Measurements from ENCODE around the gene SLCO2A1.

The SLCO2A1 gene

DNA sequence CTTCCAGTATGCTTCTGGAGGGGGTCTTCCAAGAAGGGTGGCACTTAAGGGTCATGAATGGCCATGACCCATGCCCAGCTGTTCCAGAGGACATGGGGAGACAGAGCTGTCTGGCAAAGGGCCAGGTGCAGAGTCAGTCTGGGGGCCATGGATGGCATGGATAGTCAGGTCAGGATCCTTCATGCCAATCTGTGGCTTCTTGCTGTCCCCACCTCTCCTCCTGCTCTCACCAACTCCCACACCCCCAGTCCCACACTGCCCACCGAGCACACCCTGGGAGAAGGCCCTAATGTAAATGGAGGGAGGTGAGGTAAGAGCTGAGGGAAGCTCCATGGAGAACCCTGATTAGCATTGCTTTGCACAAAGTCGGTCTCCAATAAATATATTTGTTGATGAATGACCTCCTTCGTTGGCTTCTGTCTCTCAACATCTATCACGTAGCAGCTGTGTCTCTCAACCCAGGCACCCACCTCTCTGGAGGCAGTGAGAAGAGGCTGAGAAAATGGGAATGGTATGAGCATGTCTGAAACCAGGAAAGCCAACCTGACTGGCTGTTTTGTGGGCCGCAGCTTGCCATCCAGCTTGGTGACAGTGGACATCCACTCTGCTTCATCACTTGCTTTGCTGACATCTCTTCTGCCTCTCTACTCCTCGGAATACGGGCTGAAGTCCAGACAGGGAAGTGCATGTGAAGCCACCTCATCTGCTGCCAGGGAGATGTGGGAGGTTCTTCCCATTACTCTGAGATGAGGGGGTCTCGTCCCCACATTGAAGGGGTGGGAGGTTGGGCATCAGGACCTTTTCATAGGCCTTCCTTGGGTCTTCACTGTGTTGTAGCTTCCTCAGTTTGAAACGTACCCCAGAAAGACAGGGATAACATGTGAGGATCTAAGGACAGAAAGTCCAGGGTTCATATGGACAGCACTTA lies 96.4 kb downstream of the SLCO2A1 start:
- DNase-seq (ENCODE audit: low read depth): no peak

DNA sequence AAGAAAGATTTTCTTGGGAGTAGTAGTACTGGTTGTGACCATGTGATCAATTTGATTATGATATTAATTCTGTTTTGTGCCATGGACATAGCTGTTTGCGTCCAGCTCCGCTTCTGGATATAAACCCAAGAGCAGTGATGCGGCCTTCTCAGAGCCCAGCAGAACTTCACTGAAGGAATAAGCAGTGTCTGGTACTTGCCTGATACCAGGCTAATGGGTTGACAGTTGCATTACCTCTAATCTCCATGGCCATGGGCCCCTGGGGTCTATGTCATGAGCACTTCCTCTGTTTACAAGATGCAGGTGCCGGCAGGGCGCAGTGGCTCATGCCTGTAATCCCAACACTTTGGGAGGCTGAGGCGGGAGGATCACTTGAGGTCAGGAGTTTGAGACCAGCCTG lies 97.7 kb downstream of the SLCO2A1 start:
- no peak for DNase-seq (ENCODE audit: low read depth)

DNA sequence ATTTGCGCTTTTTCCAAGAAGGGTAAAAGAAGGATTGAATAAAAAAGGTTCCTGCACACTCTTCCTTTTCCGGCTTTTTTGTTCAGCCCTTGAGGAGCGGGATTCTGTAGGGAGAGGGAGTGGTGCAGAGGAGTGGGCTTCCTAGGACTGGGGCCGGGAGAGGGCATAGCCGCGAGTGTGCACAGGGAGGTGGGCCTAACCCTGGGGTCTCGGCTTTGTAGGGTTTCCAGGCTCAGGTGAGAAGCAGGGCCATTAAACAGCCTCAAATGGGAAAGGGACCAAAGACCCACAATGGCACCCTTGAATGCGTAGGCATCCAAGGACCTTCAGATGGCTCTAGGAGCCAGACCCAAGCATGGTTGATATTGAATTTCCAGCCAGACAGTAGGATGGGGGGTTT lies 98.6 kb downstream of the SLCO2A1 start:
- no peak for DNase-seq (ENCODE audit: low read depth)

DNA sequence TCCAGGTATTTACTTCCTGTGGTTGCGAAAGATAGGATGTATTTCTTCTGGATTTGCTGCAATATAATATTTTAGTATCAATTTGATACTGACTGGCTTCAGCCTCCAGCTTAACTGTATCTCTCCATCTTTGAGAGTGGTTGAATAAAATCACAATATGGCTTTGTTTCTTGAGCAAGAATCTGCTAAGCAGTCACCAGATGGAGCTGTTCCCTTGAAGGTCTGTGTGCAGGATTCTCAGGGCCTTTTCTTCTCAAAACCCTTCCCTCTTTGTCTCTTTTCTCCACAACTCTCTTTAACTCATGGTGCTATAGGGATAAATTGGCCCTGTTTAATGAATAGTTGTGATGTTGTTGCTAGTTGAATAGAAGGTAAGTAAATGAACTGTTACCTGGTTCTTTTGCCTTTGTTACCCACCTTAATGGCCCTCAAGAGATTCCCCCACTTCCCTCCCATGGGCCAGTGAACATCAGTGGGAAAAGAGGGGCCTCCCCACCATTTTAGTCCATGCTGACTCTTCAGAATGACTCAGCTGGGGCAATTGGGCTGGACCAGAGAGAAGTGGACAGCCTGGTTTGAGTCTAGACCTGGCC lies 99.3 kb downstream of the SLCO2A1 start:
- DNase-seq (ENCODE audit: low read depth): peak; percentile 76

DNA sequence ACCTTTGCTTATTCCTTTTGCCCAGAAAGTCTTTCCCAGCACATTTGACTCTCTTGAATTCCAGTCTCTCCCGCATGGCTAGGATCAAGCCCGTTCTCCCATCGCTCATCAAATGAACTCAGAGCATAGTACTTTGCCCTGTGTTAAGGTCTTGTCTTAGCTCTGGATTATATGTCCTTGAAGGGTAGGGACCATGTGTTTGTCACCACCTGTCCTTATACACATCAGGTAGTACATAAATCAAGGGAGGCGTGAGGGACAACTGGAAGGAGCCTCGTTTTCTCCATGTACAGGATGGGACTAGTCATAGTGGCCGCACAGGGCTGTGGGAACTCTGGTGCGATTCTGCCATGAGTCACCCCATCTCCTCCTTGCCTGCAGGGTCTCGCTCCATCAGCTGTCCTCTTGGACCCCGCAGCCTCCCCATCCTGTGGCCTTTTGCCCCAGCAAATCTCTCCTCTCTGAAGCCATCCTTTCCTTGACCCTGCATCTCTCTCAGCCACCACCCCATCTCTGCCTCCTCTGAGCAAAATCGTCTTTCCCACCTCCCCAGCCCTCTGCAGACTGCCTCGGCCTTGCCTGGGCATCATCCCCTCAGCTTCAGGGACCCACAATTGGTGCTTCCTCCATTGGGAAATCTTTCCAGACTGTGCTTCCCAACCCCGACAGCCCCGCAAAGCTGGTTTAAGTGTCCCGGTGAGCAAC lies 100.7 kb downstream of the SLCO2A1 start:
- no peak for DNase-seq (ENCODE audit: low read depth)

DNA sequence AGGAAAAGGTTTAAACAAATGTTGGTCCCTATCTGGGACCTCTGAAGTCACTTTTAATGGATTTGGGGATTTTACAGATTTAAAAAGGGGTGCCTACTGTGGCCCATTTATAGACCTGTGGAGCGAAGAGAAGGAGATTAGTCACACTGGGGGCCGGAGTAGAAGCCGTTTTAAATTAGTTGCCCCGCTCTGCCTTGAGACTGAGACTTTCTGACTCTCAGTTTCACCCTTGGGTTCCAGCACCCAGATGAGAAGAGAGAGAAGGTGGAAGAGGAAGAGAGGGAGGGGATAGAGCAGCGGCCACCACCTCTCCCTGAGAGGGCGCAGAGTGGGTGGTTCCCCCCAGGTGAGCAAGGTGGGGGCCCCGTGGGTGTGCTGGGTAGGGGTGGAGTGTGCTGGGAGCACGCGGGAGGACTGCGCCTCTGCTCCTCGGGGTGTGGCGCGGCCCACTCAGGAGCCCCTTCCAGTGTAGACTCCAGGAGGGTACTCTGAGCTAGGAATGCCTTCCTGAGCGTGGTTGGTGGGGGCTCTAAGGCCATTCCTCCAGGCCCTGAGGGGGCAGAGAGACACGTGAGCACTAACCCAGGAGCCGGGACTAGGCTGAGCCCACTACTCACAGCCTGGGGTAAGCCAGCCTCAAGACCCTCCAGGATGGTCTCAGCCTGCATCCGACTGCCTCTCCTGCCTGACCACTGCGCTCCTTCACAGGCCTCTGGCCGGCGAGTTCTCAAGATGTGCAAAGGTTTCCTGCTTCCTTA lies 101.4 kb downstream of the SLCO2A1 start:
- DNase-seq (ENCODE audit: low read depth): no peak

DNA sequence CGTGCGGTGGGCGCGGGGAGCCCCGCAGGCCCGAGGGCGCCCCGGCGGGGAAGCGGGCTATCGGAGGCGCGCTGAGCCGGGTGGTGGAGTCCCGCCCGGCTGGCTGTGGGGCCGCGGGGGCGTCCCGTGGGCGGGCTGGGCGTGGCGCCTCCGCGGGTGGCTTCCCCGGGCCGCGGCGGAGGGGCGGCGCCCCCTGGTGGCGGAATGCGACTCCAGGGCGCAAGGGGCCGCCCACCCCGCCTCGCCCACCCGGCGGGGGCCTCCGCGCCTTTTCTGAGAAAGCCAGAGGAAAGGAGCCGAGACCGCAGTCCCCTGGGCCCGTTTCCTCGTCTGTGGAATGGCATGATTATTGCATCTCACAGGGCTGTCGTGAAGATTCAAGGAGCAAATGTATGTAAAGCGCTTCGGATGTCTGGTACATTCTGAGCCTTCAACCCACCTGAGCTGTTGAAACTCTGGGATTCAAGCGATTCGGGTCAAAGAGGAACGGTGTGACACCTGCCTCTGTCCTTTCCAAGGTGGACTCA lies 102.1 kb downstream of the SLCO2A1 start:
- DNase-seq (ENCODE audit: low read depth): no peak

DNA sequence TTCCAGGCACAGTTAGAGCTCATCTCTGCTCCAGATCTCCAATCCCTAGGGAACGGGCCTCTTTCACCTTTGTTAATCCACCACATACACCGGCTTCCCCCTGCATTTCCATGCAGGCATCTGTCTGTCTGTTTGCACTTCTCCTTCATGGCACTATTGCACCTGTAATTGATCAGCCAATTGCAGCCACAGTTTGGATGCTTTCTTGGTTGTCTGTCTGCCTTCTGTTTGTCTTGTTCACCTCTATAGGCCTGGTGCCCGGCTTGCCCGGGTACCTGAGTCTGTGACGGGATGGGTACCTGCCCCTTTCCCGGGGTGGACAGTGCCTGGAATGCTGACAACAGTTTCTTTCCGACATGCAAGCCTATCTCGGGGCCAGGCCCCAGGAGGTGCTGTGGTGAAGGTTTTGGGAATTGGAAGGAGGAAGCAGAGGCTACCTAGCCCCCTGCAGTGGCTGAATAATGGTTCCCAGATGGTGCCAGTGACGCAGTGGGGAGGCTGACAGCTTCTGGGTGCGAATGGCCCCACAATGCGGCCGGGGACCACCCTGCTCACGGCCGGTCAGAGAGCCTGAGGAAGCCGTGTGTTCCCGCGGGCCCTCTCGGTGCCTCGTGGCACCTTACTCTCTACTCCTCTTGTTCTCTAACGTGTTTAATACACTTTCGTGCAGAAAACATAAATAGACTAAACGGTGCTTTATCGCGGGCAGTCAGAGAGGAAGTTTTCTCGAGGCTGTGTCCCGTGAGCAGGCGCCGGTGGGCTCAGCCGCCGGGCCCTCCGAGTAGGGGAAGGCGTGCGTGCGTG lies 102.8 kb downstream of the SLCO2A1 start:
- no peak for DNase-seq (ENCODE audit: low read depth)

DNA sequence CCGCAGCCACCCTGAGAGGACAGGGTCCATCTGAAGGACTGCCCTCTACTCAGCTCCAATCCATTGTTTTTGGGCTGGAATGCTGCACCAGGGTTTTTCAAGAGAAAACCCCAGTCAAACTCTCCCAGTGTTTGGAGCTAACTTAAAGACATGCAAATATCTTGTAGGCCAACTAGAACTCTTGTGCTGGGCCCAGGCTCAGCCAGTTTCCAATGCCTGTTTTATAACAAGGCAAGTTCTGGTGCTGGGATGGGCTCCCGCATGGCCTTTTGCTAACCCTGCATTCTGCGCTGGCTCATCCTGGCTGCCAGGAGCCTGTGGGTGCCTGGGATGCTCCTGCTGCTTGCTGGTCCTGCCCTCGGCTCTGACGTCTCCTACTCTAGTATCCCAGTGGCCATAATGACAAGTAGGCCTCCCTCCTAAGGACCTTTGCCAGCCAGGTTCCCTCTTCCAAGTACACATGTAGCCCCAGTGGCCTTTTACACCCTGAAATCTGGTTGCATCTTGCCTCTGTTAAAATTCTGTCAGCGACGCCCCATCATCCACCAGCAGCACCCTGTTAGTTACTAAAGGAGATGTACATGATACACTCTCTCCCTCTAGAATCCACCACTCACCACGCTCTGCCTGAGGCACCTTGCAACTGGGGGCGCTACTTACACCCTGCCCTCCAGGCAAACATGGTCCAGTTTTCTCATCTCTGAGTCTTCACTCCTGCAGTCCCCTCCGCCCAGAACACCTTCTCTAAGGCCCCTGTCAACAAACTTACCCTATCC lies 103.6 kb downstream of the SLCO2A1 start:
- DNase-seq (ENCODE audit: low read depth): no peak

DNA sequence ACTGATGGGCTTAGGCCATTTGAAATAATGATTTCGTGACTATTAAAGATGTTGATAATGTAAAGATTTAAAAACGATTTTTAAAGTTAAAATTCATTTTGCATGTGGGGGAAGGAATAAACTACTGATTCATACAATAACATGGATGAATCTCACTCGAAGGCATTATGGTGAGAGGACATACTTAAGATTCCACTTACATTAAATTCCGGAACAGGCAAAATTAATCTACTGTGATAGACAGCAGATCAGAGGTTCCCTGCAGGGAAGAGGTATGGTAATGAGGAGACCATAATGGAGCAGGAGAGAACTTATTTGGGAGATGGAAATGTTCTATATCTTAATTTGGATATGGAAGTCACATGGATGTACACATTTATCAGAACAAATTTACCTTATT lies 105.7 kb downstream of the SLCO2A1 start:
- no peak for DNase-seq (ENCODE audit: low read depth)

DNA sequence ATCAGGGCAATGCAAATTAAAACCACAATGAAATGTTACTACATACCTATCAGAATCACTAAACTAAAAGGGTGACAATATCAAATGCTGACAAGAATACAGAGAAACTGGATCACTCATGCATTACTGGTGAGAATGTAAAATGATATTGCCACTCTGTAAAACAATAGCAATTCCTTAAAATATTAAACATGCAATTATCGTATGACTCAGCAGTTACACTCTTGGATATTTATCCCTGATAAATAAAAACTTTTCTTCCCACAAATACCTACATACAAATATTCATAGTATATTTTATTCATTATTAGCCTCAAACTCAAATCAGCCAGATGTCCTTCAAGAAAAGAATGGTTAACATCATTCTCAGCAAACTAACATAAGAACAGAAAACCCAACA lies 108.1 kb downstream of the SLCO2A1 start:
- DNase-seq (ENCODE audit: low read depth): no peak

DNA sequence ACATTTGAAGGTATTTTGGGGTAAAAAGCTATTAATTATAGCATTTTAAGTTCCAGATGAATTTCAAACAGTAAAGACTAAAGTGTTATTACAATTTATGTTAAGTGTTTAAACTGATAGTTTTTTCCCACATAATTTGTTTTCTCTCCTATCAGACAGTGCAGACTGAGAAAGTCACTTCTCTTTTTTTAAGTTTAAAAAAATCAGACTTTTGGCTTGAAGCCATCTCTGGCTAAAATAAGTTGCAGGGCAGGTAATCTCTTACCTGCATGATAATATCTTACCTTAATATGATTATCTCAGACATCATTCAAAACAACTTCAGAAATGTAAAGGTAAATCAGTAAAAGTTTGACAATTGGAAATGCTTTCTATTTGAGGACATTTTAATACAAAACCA lies 112.6 kb downstream of the SLCO2A1 start:
- no peak for DNase-seq (ENCODE audit: low read depth)

DNA sequence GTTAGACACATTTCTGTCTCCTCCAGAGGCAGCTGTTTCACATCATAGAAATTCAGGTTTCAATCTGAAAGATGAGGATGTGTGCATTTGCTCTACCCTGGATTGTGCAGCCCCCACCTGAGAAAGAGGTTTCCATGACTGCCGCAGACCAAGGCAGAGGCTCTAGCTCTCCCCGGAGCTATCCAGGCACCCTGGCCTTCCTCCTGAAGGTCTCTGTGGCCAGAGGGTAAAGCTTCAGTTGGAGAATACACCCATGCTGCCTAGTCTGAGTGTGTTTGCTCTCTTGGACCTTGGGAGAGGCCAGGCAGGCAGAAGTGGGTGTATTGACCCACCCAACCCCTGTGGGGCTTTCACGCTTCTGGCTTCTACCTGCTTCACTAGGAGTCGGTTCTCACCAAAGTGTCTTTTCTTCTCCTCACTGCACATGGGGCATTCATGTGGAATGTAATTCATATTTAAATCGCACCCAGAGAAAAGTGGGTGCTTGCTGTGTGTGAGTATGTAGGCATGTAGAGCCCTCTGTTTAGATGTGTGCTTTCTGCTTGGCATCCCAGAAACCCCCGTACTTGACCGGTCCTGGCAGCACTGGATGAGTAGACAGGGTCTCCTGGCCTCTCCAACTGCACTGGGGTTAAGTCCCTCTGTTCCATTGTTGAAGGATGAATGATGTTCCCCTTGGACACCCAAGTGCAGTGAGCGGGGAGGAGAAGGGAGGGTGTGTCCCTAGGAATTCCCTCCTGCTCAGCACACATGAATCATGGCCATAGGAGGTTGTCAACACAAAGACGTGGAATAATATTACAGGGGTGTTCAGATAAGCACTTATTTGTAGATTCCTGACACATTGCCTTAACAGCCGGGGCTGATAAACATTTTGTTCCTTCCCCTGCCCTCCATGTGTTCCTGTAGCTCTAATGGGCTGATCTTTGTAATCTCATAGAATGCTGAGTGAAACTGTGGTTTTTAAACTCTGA lies 113.8 kb downstream of the SLCO2A1 start:
- no peak for DNase-seq (ENCODE audit: low read depth)

DNA sequence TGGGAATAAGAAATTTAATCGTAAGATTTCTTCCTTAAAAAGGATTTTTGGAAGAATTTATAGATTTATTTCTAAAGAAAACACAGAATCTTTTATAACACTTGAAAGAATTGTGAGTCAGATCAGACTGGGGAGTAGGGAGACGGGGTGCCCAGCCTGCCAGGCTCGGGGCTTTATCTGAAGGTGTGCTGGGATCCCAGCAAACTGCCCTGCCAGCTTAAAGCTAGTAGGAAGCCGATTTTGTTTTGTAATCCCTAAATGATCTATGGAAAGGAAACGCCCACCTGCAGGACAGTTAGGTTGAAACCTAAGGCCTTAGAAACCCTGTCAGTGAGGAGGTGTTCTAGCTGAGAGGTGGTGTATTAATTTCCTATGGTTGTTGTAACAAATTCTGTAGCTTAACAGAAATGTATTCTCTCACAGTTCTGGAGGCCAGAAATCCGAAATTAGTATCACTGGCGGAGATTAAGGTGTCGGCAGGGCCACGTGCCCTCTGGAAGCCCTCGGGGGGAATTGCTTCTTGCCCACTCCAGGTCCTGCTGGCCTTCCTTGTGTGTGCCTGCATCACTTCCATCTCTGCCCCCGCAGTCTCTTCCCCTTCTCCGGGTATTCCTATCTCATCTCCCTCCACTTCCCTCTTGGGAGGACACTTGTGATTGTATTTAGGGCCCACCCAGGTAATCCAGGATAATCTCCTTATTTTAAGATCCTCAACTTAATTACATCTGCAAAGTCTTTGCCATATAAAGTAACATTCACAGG lies 114.7 kb downstream of the SLCO2A1 start:
- DNase-seq (ENCODE audit: low read depth): no peak

DNA sequence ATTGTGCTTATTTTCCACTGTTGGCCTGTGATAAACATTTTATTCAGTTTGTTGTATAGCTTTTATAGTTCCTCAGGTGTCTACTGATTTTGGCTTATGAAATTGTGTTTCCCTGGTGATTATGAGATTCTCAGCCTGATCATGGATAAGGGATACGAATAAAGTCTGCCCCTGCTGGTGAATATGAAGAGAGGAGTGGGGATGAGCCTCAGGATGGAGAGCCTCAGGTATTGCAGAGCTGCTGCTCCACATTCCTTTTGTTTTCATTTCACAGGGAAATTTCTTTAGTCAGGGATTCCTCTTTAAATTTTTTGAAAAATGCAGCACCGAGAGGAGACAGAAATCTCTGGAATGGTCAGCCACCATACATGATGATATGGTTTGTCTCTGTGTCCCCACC lies 119.3 kb downstream of the SLCO2A1 start:
- no peak for DNase-seq (ENCODE audit: low read depth)

DNA sequence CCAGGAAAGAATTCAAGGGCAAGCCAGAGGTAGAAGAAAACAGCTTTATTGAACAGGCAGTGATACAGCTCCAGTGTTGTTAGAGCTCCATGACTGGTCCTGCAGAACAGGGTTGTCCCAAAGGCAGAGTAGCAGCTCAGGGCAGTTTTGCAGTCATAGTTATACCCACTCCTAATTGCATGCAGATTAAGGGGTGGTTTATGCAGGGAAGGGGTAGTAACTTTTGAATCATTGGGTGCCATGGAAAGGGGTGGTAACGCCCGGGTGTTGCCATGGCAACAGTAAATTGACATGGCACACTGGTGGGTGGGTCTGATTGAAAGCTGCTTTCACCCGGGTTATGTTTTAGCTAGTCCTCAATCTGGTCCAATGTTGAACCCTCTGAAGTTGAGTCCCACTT lies 124.3 kb downstream of the SLCO2A1 start:
- no peak for DNase-seq (ENCODE audit: low read depth)

DNA sequence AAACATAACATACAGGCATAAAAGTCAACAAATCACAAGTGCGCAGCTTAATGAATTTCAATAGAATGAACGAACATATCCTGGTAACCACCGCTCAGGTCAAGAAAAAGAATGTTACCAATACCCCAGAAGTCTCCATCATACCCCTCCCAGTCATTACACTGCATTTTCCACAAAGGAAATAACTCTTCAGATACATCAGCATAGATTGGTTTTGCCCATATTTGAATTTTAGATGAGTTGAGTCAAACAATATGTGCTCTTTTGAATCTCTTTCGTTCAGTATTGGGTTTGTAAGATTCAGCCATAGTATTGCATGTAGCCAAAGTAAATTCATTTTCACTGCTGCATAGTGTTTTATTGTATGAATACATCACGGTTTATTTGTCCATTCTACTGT lies 127.9 kb downstream of the SLCO2A1 start:
- DNase-seq (ENCODE audit: low read depth): no peak

DNA sequence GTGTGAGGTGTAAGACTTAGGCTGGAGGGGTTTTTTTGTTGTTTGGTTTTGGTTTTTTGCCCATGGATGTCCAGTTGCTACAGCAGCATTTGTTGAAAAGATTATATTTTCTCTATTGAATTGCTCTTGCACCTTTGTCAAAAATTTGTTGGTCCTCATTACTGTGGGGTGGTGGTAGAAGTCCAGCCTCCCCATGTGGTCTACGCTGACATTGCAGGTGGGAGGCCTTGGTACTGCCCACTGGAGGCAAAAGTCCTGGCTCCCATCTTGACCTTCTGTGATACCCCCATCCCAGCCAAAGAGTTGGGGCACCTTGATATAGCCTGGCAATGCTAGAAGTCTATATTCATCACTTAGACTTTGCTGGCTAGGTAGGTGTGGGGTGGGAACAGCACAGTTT lies 128.6 kb downstream of the SLCO2A1 start:
- DNase-seq (ENCODE audit: low read depth): no peak

Data from amniotic epithelial cell (primary cell).